Measurements from ENCODE around the gene FOCAD.

DNA sequence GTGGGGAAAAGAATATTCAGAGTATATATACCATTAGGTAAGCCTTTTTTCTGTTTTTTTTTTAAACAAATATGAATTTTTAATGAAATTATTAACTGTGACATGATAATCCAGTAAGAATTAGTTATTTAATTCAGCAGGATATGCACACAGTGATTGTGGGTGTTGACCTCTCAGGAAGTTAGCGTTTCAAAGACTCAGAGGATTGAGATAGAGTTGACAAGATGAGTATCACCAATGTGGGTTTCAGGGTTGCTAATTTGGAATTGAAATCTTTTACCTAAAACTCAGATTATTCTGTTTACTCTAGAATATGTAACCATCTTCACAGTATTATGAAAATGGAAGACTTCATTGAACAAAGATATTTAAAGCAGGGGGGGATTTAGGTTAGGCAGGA is 56.2 kb downstream of the FOCAD start:
- TF ChIP-seq CTCF (IDR thresholded peaks at IDR 0.05) (no peak), POLR2A (IDR thresholded peaks at IDR 0.05) (no peak), EP300 (IDR thresholded peaks at IDR 0.05) (no peak)
